Skeletal muscle satellite cell (primary cell): Measurements from ENCODE around the gene MCF2.
A peak's percentile ranks its signal among the peaks of the same experiment; 100 is the strongest.
"Not testable (repeated sequence)": the region's sequence is repeated elsewhere in the genome, so short reads cannot be mapped to it uniquely, and the experiment has no call there.

Experiments
- H3K27me3 ChIP-seq: 2 replicates; pipeline ENCODE4 v1.7.0; 2013; ENCODE audit warnings: low read length; ENCODE audit not compliant: control insufficient read depth, insufficient read depth
- H3K36me3 ChIP-seq: 2 replicates; pipeline ENCODE4 v1.7.0; 2013; ENCODE audit warnings: mild to moderate bottlenecking, control low read depth, low read length; ENCODE audit not compliant: insufficient read depth
- H3K4me1 ChIP-seq: 2 replicates; pipeline ENCODE4 v1.7.0; 2013; ENCODE audit warnings: low read length; ENCODE audit not compliant: control insufficient read depth, insufficient read depth
- H3K4me2 ChIP-seq: 2 replicates; pipeline ENCODE4 v1.7.0; 2013; ENCODE audit warnings: mild to moderate bottlenecking, low read length
- H3K4me3 ChIP-seq: 2 replicates; pipeline ENCODE4 v1.7.0; 2013; ENCODE audit warnings: low read length
- H3K9ac ChIP-seq: 2 replicates; pipeline ENCODE4 v1.7.0; 2013; ENCODE audit warnings: mild to moderate bottlenecking, low read depth, low read length, moderate library complexity
- H3K9me3 ChIP-seq: replicated peaks from 2 replicates; pipeline ENCODE4 v1.7.0; 2013; ENCODE audit warnings: mild to moderate bottlenecking, control low read depth, low read length

Gene MCF2

DNA sequence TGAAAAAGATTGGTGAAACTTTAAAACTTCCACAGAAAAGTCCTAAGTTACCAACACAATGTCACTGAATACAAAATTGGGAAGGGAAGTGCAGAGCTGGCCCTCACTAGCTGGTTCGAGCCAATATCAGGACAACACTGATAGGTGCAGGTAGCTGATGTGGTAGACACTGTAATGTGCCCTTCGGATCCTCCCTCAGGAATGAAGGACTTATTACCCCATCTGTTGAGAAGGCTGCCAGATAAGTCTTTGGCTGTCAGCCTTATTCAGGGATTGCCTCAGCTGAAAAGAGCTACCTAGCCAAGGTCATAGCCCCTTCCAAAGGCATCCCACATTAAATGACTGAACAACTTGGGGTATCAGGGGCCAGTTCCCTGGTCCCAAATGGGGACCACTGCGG, 5.3 kb downstream of the MCF2 start:
- Histone ChIP-seq H3K9me3 (no peaks in the 10 kb centered on the region), H3K27me3 (no peaks in the 10 kb centered on the region), H3K4me3 (no peak overlapping the region), H3K4me2 (no peak overlapping the region), H3K9ac (no peak overlapping the region), H3K4me1 (no peaks in the 10 kb centered on the region), H3K36me3 (no peaks in the 10 kb centered on the region)

DNA sequence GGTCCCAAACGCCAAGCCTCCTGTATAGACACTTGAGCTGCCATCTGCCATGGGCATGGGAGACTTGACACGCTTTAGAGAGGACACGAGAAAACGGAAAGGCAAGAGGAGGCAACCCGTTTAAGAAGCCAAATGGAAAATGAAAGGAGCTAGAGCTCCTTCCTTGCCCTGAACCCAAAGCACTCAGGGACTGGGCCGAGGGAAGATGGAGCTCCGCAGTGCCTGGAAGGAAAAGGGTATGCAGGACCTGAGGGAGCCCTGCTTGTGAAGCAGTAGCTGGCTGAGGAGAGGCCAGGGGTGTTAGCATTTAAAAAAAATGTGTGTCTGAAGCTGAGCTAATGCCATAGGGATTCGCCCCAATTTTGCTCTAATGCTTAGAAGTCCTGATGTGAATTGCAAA, 15.1 kb downstream of the MCF2 start:
- Histone ChIP-seq H3K4me1 (no peaks in the 10 kb centered on the region), H3K27me3 (no peaks in the 10 kb centered on the region), H3K4me2 (peak overlapping the region; percentile 97), H3K9ac (no peak overlapping the region), H3K36me3 (no peaks in the 10 kb centered on the region), H3K9me3 (no peaks in the 10 kb centered on the region), H3K4me3 (peak overlapping the region; percentile 68)

- Histone ChIP-seq H3K4me3 (peak overlapping the region; percentile 68), H3K36me3 (no peaks in the 10 kb centered on the region), H3K27me3 (no peaks in the 10 kb centered on the region), H3K4me1 (no peaks in the 10 kb centered on the region), H3K9ac (no peak overlapping the region), H3K4me2 (peak overlapping the region; percentile 97), H3K9me3 (no peaks in the 10 kb centered on the region)
Measured at GRCh38 chrX:139692506-139692849, 15.5 kb downstream of the MCF2 start.

DNA sequence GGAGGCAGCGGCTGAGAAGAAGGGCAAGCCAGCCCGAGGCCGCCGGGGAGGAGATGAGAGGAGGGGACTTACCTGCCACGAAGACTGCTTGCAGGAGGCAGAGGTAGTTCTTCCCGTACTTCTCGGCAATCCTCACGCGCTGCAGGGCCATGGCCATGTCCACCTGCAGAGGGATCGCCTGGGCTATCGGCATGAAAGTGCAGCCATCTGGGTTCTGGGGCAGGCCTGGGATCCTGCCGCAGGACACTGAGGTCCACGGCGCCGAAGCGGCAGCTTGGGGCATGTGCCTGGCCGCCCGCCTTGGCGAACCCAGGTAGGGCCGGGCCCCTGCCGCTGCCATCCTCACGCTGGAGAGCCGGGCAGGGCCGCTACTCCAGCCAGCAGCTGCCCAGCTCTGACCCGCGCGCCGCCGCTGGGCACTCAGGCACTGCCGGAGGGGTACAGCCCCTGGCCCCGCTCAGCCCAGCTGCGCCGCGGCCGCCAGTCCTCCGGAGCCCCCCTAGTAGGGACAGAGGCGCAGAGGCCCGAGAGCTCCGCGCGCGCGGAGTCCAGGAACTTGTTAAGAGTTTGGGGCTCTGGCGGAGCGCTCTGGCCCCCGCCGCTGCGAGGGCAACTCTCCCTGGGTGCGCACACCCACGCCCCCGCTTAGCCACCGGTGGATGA, 16.0 kb downstream of the MCF2 start:
- Histone ChIP-seq H3K4me2 (peak overlapping the region; percentile 97), H3K36me3 (no peaks in the 10 kb centered on the region), H3K9ac (no peak overlapping the region), H3K4me1 (no peaks in the 10 kb centered on the region), H3K27me3 (no peaks in the 10 kb centered on the region), H3K9me3 (no peaks in the 10 kb centered on the region), H3K4me3 (peak overlapping the region; percentile 68)

GRCh38 chrX:139691493-139691842, 16.5 kb downstream of the MCF2 start:
- H3K27me3 ChIP-seq = no peaks in the 10 kb centered on the region
- H3K4me2 ChIP-seq = peak overlapping the region; percentile 97
- peak overlapping the region; percentile 68 for H3K4me3 ChIP-seq
- H3K4me1 ChIP-seq = no peaks in the 10 kb centered on the region
- H3K36me3 ChIP-seq = no peaks in the 10 kb centered on the region
- H3K9ac ChIP-seq = no peak overlapping the region
- no peaks in the 10 kb centered on the region for H3K9me3 ChIP-seq

- H3K9ac ChIP-seq, H3K4me3 ChIP-seq, H3K4me1 ChIP-seq, H3K9me3 ChIP-seq, H3K36me3 ChIP-seq, H3K27me3 ChIP-seq, H3K4me2 ChIP-seq: not testable (repeated sequence)
Measured at GRCh38 chrX:139685175-139685574, 22.8 kb downstream of the MCF2 start.

- Histone ChIP-seq H3K27me3 (no peaks in the 10 kb centered on the region), H3K9ac (no peak overlapping the region), H3K36me3 (no peaks in the 10 kb centered on the region), H3K9me3 (no peaks in the 10 kb centered on the region), H3K4me2 (no peak overlapping the region), H3K4me1 (no peaks in the 10 kb centered on the region), H3K4me3 (no peak overlapping the region)
Measured at GRCh38 chrX:139680356-139680755, 27.6 kb downstream of the MCF2 start.

- Histone ChIP-seq H3K9ac (no peak overlapping the region), H3K9me3 (no peaks in the 10 kb centered on the region), H3K4me3 (no peak overlapping the region), H3K27me3 (no peaks in the 10 kb centered on the region), H3K36me3 (no peaks in the 10 kb centered on the region), H3K4me2 (no peak overlapping the region), H3K4me1 (no peaks in the 10 kb centered on the region)
Measured at GRCh38 chrX:139647597-139647996, 60.4 kb downstream of the MCF2 start.

GRCh38 chrX:139642241-139642927, 65.6 kb downstream of the MCF2 start:
- Histone ChIP-seq H3K9ac (no peak overlapping the region), H3K27me3 (no peaks in the 10 kb centered on the region), H3K4me2 (peak overlapping the region; percentile 71), H3K36me3 (no peaks in the 10 kb centered on the region), H3K9me3 (no peaks in the 10 kb centered on the region), H3K4me1 (no peaks in the 10 kb centered on the region), H3K4me3 (peak overlapping the region; percentile 46)

- Histone ChIP-seq H3K4me1 (no peaks in the 10 kb centered on the region), H3K9me3 (no peaks in the 10 kb centered on the region), H3K27me3 (no peaks in the 10 kb centered on the region), H3K9ac (no peak overlapping the region), H3K4me3 (no peak overlapping the region), H3K4me2 (no peak overlapping the region), H3K36me3 (no peaks in the 10 kb centered on the region)
Measured at GRCh38 chrX:139640259-139640658, 67.7 kb downstream of the MCF2 start.

DNA sequence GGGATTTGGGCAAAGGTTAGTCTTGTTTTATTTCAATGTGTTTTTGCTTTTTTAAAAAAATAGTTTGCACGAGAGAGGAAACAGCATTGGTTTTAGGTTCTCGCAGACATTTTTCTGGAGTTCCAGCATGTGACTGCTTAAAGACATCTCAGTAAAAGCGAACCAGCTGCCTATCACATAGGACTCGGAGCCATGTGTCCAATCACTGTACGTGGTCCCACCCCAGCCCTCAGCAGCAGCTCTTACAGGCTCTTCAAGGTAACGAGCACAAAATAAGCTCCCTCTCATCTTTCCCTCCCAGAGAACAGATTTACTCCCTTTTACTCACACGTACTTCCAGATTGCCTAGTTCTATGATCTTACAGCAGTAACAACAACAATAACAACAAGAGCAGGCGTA, 68.7 kb downstream of the MCF2 start:
- no peak overlapping the region for H3K9ac ChIP-seq
- H3K4me2 ChIP-seq = no peak overlapping the region
- H3K36me3 ChIP-seq = no peaks in the 10 kb centered on the region
- H3K4me1 ChIP-seq = no peaks in the 10 kb centered on the region
- H3K4me3 ChIP-seq = no peak overlapping the region
- H3K9me3 ChIP-seq = no peaks in the 10 kb centered on the region
- H3K27me3 ChIP-seq = no peaks in the 10 kb centered on the region

DNA sequence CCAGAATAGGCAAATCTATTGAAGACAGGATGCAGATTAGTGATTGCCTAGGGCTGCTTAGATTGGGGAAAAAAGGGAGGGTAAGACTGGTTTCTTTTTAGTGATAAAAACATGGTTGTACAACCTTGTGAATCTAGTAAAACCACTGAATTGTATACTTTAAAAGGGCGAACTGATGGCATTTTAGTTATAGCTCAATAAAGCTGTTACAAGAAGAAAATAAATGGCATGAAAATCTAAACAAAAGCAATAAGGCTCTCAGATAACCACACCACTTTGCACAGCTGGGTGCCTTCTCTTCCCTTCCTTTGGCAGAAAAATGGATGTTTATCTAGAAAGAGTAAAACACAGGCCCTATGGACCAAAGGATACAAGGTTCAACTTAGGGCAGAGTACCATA, 107.9 kb downstream of the MCF2 start:
- no peaks in the 10 kb centered on the region for H3K36me3 ChIP-seq
- H3K9me3 ChIP-seq = no peaks in the 10 kb centered on the region
- H3K4me3 ChIP-seq = no peak overlapping the region
- H3K9ac ChIP-seq = no peak overlapping the region
- no peaks in the 10 kb centered on the region for H3K4me1 ChIP-seq
- no peaks in the 10 kb centered on the region for H3K27me3 ChIP-seq
- no peak overlapping the region for H3K4me2 ChIP-seq
